Measurements from ENCODE around the gene TEX30. TPM values are rescaled to one million over a fixed set of nuclear protein-coding genes. Genes with fewer than 3 reads are reported as not detected.

TEX30 gene
- total RNA-seq, 2 experiments from 2014 or later: 4.6 to 6.3 TPM

- Mint-ChIP-seq H3K4me3 (no peak overlapping the region), H3K36me3 (ENCODE audit: low read depth) (no peaks in the 10 kb centered on the region), H3K27ac (no peak overlapping the region), H3K4me1 (ENCODE audit: low read depth) (no peaks in the 10 kb centered on the region), H3K9me3 (no peaks in the 10 kb centered on the region), H3K27me3 (no peaks in the 10 kb centered on the region)
- ChIA-PET CTCF (no interaction called here), POLR2A (interaction anchor here (1.7 kb wide), 1 partner anchor 15 kb away, joined by 5 read pairs; the partner anchor contains the start of gene TEX30)
- Histone ChIP-seq H3K27me3 (ENCODE audit: control insufficient read depth in 1 of 2, insufficient read depth in 2 of 2, low read length in 2 of 2) (no peaks in the 10 kb centered on the region), H3K4me1 (ENCODE audit: insufficient read depth, low read length) (no peaks in the 10 kb centered on the region), H3K36me3 (ENCODE audit: insufficient read depth, low read length) (no peaks in the 10 kb centered on the region), H3K27ac (ENCODE audit: low read depth in 1 of 2, low read length in 2 of 2) (no peak overlapping the region), H3K9me3 (ENCODE audit: control insufficient read depth in 1 of 2, insufficient read depth in 1 of 2, low read length in 2 of 2) (no peaks in the 10 kb centered on the region), H3K4me3 (ENCODE audit: low read length) (no peak overlapping the region)
- no peak for ATAC-seq (ENCODE audit: poor library complexity)
- no peak for TF ChIP-seq CTCF (IDR thresholded peaks at IDR 0.05)
- no peak for DNase-seq
- intact Hi-C loops (cut with DNase I, micrococcal nuclease): no loop called here
Observed at GRCh38 chr13:102758842-102759241, 14.7 kb downstream of the TEX30 start.

DNA sequence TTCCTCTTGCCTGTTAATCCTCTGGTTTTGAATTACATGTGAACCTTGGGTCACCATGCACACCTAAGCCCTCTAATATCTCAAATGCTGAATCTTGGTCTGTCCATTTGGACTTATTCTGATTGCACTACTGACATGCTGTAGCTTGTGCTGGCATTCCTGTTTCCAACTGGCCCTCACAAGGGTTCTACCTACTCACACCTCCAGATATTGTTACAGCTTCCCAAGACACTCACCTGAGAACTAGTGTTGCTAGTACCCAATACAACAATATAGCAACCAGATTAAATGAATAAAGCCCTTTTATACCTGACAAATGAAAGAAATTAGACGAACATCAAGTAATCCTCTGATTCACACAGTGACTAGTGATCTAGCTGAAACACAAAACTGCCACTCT, 16.6 kb downstream of the TEX30 start:
- H3K4me1 Mint-ChIP-seq (ENCODE audit: low read depth): no peaks in the 10 kb centered on the region
- Histone ChIP-seq H3K36me3 (ENCODE audit: insufficient read depth, low read length) (no peaks in the 10 kb centered on the region), H3K27me3 (ENCODE audit: control insufficient read depth in 1 of 2, insufficient read depth in 2 of 2, low read length in 2 of 2) (no peaks in the 10 kb centered on the region), H3K4me1 (ENCODE audit: insufficient read depth, low read length) (no peaks in the 10 kb centered on the region), H3K4me3 (ENCODE audit: low read length) (no peak overlapping the region), H3K27ac (ENCODE audit: low read depth in 1 of 2, low read length in 2 of 2) (no peak overlapping the region), H3K9me3 (ENCODE audit: control insufficient read depth in 1 of 2, insufficient read depth in 1 of 2, low read length in 2 of 2) (no peaks in the 10 kb centered on the region)
- POLR2A ChIA-PET: interaction anchor here (1.7 kb wide), 1 partner anchor 17 kb away, joined by 5 read pairs; the partner anchor contains the start of gene TEX30
- no peaks in the 10 kb centered on the region for H3K36me3 Mint-ChIP-seq (ENCODE audit: low read depth)
- no peak overlapping the region for H3K27ac Mint-ChIP-seq
- CTCF ChIA-PET: no interaction called here
- intact Hi-C loops (cut with DNase I, micrococcal nuclease): no loop called here
- H3K4me3 Mint-ChIP-seq: no peak overlapping the region
- no peaks in the 10 kb centered on the region for H3K27me3 Mint-ChIP-seq
- ATAC-seq (ENCODE audit: poor library complexity) (no peak), DNase-seq (no peak)
- no peaks in the 10 kb centered on the region for H3K9me3 Mint-ChIP-seq
- no peak for TF ChIP-seq CTCF (IDR thresholded peaks at IDR 0.05)

DNA sequence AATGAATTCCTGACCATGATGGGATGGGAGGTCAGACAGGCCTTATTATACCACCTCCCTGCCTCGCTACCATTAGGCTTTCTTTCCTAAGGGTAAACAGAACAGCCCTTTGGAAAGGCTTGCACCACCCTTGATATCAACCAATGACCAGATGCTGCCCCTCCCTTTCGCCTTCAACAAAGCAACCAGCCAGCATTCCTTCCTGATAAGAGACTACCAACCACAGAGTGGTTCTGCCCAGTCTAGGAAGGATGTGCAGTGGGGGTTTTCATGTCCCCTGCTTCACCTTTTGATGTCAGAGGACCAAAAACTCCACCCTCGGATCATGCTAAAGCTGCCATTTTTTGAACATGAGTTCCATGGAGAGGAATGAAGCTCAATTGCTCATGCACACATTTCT, 21.7 kb downstream of the TEX30 start:
- ATAC-seq (ENCODE audit: poor library complexity): no peak
- Histone ChIP-seq H3K9me3 (ENCODE audit: control insufficient read depth in 1 of 2, insufficient read depth in 1 of 2, low read length in 2 of 2) (no peaks in the 10 kb centered on the region), H3K4me1 (ENCODE audit: insufficient read depth, low read length) (no peaks in the 10 kb centered on the region), H3K27ac (ENCODE audit: low read depth in 1 of 2, low read length in 2 of 2) (no peak overlapping the region), H3K36me3 (ENCODE audit: insufficient read depth, low read length) (no peaks in the 10 kb centered on the region), H3K27me3 (ENCODE audit: control insufficient read depth in 1 of 2, insufficient read depth in 2 of 2, low read length in 2 of 2) (no peaks in the 10 kb centered on the region), H3K4me3 (ENCODE audit: low read length) (no peak overlapping the region)
- H3K36me3 Mint-ChIP-seq (ENCODE audit: low read depth): no peaks in the 10 kb centered on the region
- DNase-seq: no peak
- no peak overlapping the region for H3K27ac Mint-ChIP-seq
- POLR2A ChIA-PET: interaction anchor here (0.8 kb wide), 1 partner anchor 10 kb away, joined by 3 read pairs; no protein-coding TSS in a partner anchor
- H3K4me1 Mint-ChIP-seq (ENCODE audit: low read depth): no peaks in the 10 kb centered on the region
- no peak overlapping the region for H3K4me3 Mint-ChIP-seq
- TF ChIP-seq CTCF (IDR thresholded peaks at IDR 0.05): no peak
- intact Hi-C loops (cut with DNase I, micrococcal nuclease): no loop called here
- no peaks in the 10 kb centered on the region for H3K9me3 Mint-ChIP-seq
- H3K27me3 Mint-ChIP-seq: peaks cover 31% of the 10 kb centered on the region
- CTCF ChIA-PET: no interaction called here

Measured in CD4-positive, alpha-beta T cell (primary cell).